GM12878 (cell line): ENCODE measurements around the gene TTLL11. TPM values are rescaled to one million over a fixed set of nuclear protein-coding genes. Genes with fewer than 3 reads are reported as not detected.

Experiments used
- ATAC-seq: fragments of 200-7000 bp; cut with Tn5 transposase; 3 replicates; pipeline ENCODE4 v1.9.1; 2020; ENCODE audit warnings: mild to moderate bottlenecking, moderate library complexity
- BruUV-seq: library from RNA; stranded (reverse); fragments of 400-500 nt; replicated peaks from 2 replicates; lab custom pipeline; 2021; lab: Mats Ljungman, UMichigan
- CTCF ChIA-PET: fragments of 300-600 bp; sonication (Branson Sonifier 250); formaldehyde crosslinking; extraction: SDS; loops from one replicate; lab custom pipeline; 2021; ENCODE audit warnings: inconsistent platforms; lab: Yijun Ruan, JAX
- POLR2A ChIA-PET: fragments of 350-600 bp; formaldehyde crosslinking; extraction: SDS; loops from one replicate; lab custom pipeline; 2021; ENCODE audit warnings: inconsistent platforms; lab: Charles Lee
- RAD21 ChIA-PET: fragments of 300-600 bp; sonication (Branson Sonifier 250); formaldehyde crosslinking; loops from one replicate; lab custom pipeline; 2023; ENCODE audit warnings: antibody characterized with exemption; ENCODE audit not compliant: unreplicated experiment; lab: Charles Lee
- SMC1A ChIA-PET: fragments of 300-600 bp; sonication (Branson Sonifier 250); formaldehyde crosslinking; loops from one replicate; lab custom pipeline; 2023; ENCODE audit not compliant: unreplicated experiment, uncharacterized antibody; lab: Charles Lee
- DNase-seq: peaks from one replicate; pipeline ENCODE4 v3.0.0-alpha.2; 2011; ENCODE audit warnings: low read depth, low spot score
- FAIRE-seq: peaks from 3 replicates; lab custom pipeline; 2011; peaks lifted over from hg19 to GRCh38; lab: Jason Lieb, UNC
- H2AFZ ChIP-seq: 2 replicates; pipeline ENCODE4 v1.6.0; 2011; ENCODE audit warnings: low read depth, low read length, control low read depth; ENCODE audit not compliant: control insufficient read depth
- H3K27ac ChIP-seq: 2 replicates; pipeline ENCODE4 v1.5.1; 2011; ENCODE audit warnings: control low read depth; ENCODE audit not compliant: control insufficient read depth, insufficient read depth
- H3K27me3 ChIP-seq, 2 experiments: replicated peaks in 1 of 2; 2 replicates each; pipeline versions ENCODE4 v1.6.0 to v1.6.1; 2011; ENCODE audit warnings: low read length in 1 of 2; ENCODE audit not compliant: control insufficient read depth in 2 of 2, insufficient read depth in 2 of 2
- H3K36me3 ChIP-seq, 2 experiments: 2 replicates each; pipeline ENCODE4 v1.5.1; 2011; ENCODE audit warnings: low read length in 1 of 2; ENCODE audit not compliant: control insufficient read depth in 2 of 2, insufficient read depth in 2 of 2
- H3K4me1 ChIP-seq: 2 replicates; pipeline ENCODE4 v1.6.1; 2011; ENCODE audit warnings: mild to moderate bottlenecking, low read length, moderate library complexity, mixed read lengths; ENCODE audit not compliant: control insufficient read depth, insufficient read depth
- H3K4me2 ChIP-seq: 2 replicates; pipeline ENCODE4 v1.6.0; 2011; ENCODE audit warnings: control low read depth; ENCODE audit not compliant: control insufficient read depth, insufficient read depth
- H3K4me3 ChIP-seq: fragments of 200-600 bp; sonication (generic); 2 replicates; pipeline ENCODE4 v1.5.1; 2016
- H3K79me2 ChIP-seq: 2 replicates; pipeline ENCODE4 v1.6.0; 2011; ENCODE audit warnings: low read length; ENCODE audit not compliant: control insufficient read depth, insufficient read depth
- H3K9ac ChIP-seq: 2 replicates; pipeline ENCODE4 v1.8.0; 2011; ENCODE audit warnings: low read length, control low read depth, mixed read lengths; ENCODE audit not compliant: control insufficient read depth, insufficient read depth
- H3K9me3 ChIP-seq: replicated peaks from 3 replicates; pipeline ENCODE4 v1.5.1; 2011; ENCODE audit warnings: mild to moderate bottlenecking, low read length; ENCODE audit not compliant: control insufficient read depth, insufficient read depth
- H4K20me1 ChIP-seq: 2 replicates; pipeline ENCODE4 v1.6.0; 2011; ENCODE audit not compliant: control insufficient read depth, insufficient read depth
- BACH1 ChIP-seq: fragments of 450-650 bp; IDR thresholded peaks from 2 replicates; pipeline ENCODE4 v1.6.1; 2017; ENCODE audit warnings: mild to moderate bottlenecking, borderline replicate concordance
- BRCA1 ChIP-seq: IDR thresholded peaks from 2 replicates; pipeline ENCODE4 v1.6.1; 2011; ENCODE audit warnings: low read depth, low read length, improper control_type of control experiment
- CREB1 ChIP-seq: IDR thresholded peaks from 2 replicates; pipeline ENCODE4 v1.6.1; 2012; ENCODE audit warnings: low read depth, mild to moderate bottlenecking, inconsistent platforms
- HDGF ChIP-seq: fragments of 450-650 bp; IDR thresholded peaks from 2 replicates; pipeline ENCODE4 v1.6.1; 2016; ENCODE audit warnings: antibody characterized with exemption
- MTA2 ChIP-seq: fragments of 450-650 bp; IDR thresholded peaks from 2 replicates; pipeline ENCODE4 v1.6.1; 2016; ENCODE audit warnings: low read depth, mild to moderate bottlenecking, moderate library complexity
- MTA3 ChIP-seq: IDR thresholded peaks from 2 replicates; pipeline ENCODE4 v1.6.1; 2012; ENCODE audit warnings: low read length, inconsistent platforms, borderline replicate concordance
- NFYB ChIP-seq: IDR thresholded peaks from 2 replicates; pipeline ENCODE4 v1.6.1; 2011; ENCODE audit warnings: low read depth, mild to moderate bottlenecking, low read length, improper control_type of control experiment, moderate library complexity; ENCODE audit not compliant: insufficient read depth
- NR2C2 ChIP-seq: IDR thresholded peaks from 2 replicates; pipeline ENCODE4 v1.6.1; 2011; ENCODE audit warnings: borderline replicate concordance, low read depth; ENCODE audit not compliant: control insufficient read depth, insufficient read length
- NRF1 ChIP-seq: conservative IDR thresholded peaks from 2 replicates; pipeline ENCODE4 v1.6.1; 2011; ENCODE audit warnings: mild to moderate bottlenecking, low read depth, low read length, improper control_type of control experiment
- PAX8 ChIP-seq: fragments of 450-650 bp; IDR thresholded peaks from 2 replicates; pipeline ENCODE4 v1.6.1; 2017; ENCODE audit warnings: mild to moderate bottlenecking, moderate library complexity
- RAD21 ChIP-seq: IDR thresholded peaks from 2 replicates; pipeline ENCODE4 v1.6.1; 2011; ENCODE audit warnings: mild to moderate bottlenecking, low read depth, low read length, moderate library complexity; ENCODE audit not compliant: insufficient read depth
- RB1 ChIP-seq: fragments of 450-650 bp; formaldehyde crosslinking; IDR thresholded peaks from 2 replicates; pipeline ENCODE4 v1.6.1; 2017; ENCODE audit warnings: mild to moderate bottlenecking, borderline replicate concordance
- SREBF1 ChIP-seq: IDR thresholded peaks from 2 replicates; pipeline ENCODE4 v1.6.1; 2012; ENCODE audit warnings: mild to moderate bottlenecking, low read length
- SRF ChIP-seq, 2 experiments: IDR thresholded peaks; 2 replicates each; pipeline ENCODE4 v1.6.1; 2011; ENCODE audit warnings: low read depth in 2 of 2, low read length in 2 of 2, mild to moderate bottlenecking in 1 of 2, moderate library complexity in 1 of 2
- STAT3 ChIP-seq: IDR thresholded peaks from 2 replicates; pipeline ENCODE4 v1.6.1; 2011; ENCODE audit warnings: low read depth, low read length, improper control_type of control experiment
- TBL1XR1 ChIP-seq: IDR thresholded peaks from 2 replicates; pipeline ENCODE4 v1.6.1; 2012; ENCODE audit warnings: low read depth, low read length, improper control_type of control experiment
- ZNF24 ChIP-seq: fragments of 450-650 bp; IDR thresholded peaks from 2 replicates; pipeline ENCODE4 v1.6.1; 2017; ENCODE audit warnings: antibody characterized with exemption, mild to moderate bottlenecking
- ZSCAN29 ChIP-seq: fragments of 450-650 bp; IDR thresholded peaks from 2 replicates; pipeline ENCODE4 v1.6.1; 2017; ENCODE audit warnings: mild to moderate bottlenecking, moderate library complexity
- WGBS: methylation state at CpG from one replicate; pipeline ENCODE4 v1.1.6; 2016; ENCODE audit warnings: low lambda C conversion rate; ENCODE audit not compliant: insufficient replicate concordance, insufficient coverage; ENCODE audit errors: missing lambda C conversion rate; 5-methylcytosine and 5-hydroxymethylcytosine counted together
- in situ Hi-C: fragments of 300-500 bp; cut with MboI; formaldehyde crosslinking; loops from 9 replicates; pipeline ENCODE4 v1.14.3; 2018; ENCODE audit warnings: mixed read lengths
- intact Hi-C: fragments of 100-400 bp; cut with micrococcal nuclease; formaldehyde crosslinking; loops from one replicate; pipeline ENCODE4 v1.14.2; 2022; ENCODE audit not compliant: unreplicated experiment
- polyA plus RNA-seq, 11 experiments: library from polyadenylated mRNA; depleted of rRNA in 4 of 11; unstranded in 6 of 11; stranded (reverse) in 5 of 11; fragments of >200 nt; fragmentation: Nextera tagmentation in 4 of 11; fragmentation: Illumina TruSeq in 1 of 11; extraction: Ambion mirVana in 4 of 11; extraction: Trizol in 1 of 11; gene quantifications; 1 replicate in 1 of 11; 2 replicates in 10 of 11; pipeline versions ENCODE4 v1.2.1 to v1.2.3, GENCODE V29; 2011 to 2016; ENCODE audit warnings: inconsistent platforms in 2 of 11, missing spikeins in 2 of 11, low read depth in 1 of 11
- total RNA-seq, 4 experiments: library from RNA; depleted of rRNA in 3 of 4; stranded (reverse); fragments of >200 nt in 3 of 4; fragmentation: Illumina TruSeq in 1 of 4; extraction: Trizol in 1 of 4; gene quantifications; 2 replicates each; pipeline versions ENCODE4 v1.2.1 to v1.2.3, GENCODE V29; 2013 to 2021
- TF ChIP-seq, protein P1 (sequence below): IDR thresholded peaks from 2 replicates; pipeline ENCODE4 v1.6.1; 2012; ENCODE audit warnings: low read depth, low read length, improper control_type of control experiment
- TF ChIP-seq, protein P2 (sequence below): IDR thresholded peaks from 2 replicates; pipeline ENCODE4 v1.6.1; 2011; ENCODE audit warnings: low read depth, low read length, improper control_type of control experiment, borderline replicate concordance

Gene TTLL11
- total and polyA plus RNA-seq, 10 of the 15 experiments (the other 5 are each of a cell fraction or from before 2014, with no cell fraction given), result 1.2 to 3.7 (median 2.9) TPM

DNA sequence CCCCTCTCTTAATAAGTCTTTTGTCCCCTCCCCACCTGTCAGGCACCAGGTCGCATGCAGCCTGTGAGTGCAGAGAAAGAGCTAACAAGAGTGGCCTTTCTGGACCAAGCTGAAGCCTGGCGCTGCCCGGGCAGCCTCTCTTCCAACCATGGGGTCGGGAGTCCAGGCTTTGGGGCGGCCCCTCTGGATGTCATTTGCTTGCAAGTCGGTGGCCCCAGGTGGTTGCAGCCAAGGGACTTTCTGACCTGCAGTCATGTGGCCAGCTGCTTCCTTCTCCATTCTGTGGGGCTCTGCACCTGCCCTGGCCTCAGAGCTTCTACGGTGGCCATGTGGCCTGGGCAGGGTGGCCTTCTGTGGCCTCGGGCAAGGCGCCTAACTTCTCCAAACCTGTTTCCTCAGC, 282.0 kb downstream of the TTLL11 start:
- FAIRE-seq (no peak), DNase-seq (no peak), ATAC-seq (no peak)
- H3K9ac ChIP-seq, result no peak overlapping the region
- in situ Hi-C loops, result no loop called here
- no peak for TF ChIP-seq HDGF
- no peak for TF ChIP-seq SRF (IDR thresholded peaks at IDR 0.05; ENCODE audit: low read depth in 2 of 2, low read length in 2 of 2)
- TF ChIP-seq, protein P1, sequence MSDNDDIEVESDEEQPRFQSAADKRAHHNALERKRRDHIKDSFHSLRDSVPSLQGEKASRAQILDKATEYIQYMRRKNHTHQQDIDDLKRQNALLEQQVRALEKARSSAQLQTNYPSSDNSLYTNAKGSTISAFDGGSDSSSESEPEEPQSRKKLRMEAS, result no peak
- no peak for TF ChIP-seq PAX8
- TF ChIP-seq NFYB, result no peak
- no peak for TF ChIP-seq NR2C2
- no peak for TF ChIP-seq STAT3
- no peak for TF ChIP-seq MTA2
- TF ChIP-seq, protein P2, sequence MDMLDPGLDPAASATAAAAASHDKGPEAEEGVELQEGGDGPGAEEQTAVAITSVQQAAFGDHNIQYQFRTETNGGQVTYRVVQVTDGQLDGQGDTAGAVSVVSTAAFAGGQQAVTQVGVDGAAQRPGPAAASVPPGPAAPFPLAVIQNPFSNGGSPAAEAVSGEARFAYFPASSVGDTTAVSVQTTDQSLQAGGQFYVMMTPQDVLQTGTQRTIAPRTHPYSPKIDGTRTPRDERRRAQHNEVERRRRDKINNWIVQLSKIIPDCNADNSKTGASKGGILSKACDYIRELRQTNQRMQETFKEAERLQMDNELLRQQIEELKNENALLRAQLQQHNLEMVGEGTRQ, result no peak
- no peak for TF ChIP-seq MTA3
- TF ChIP-seq TBL1XR1, result no peak
- TF ChIP-seq BACH1, result no peak
- no peak for TF ChIP-seq CREB1
- TF ChIP-seq NRF1, result no peak
- no peak for TF ChIP-seq BRCA1
- no peak for TF ChIP-seq SREBF1
- TF ChIP-seq RAD21, result no peak
- TF ChIP-seq ZSCAN29, result no peak
- no peak for TF ChIP-seq ZNF24
- TF ChIP-seq RB1, result no peak
- no peak overlapping the region for H3K27ac ChIP-seq
- H3K79me2 ChIP-seq, result no peaks in the 10 kb centered on the region
- no peak overlapping the region for H2AFZ ChIP-seq
- H3K4me2 ChIP-seq, result no peak overlapping the region
- ChIA-PET CTCF (no interaction called here), RAD21 (no interaction called here), POLR2A (no interaction called here), SMC1A (no interaction called here)
- H4K20me1 ChIP-seq, result no peaks in the 10 kb centered on the region
- no peaks in the 10 kb centered on the region for H3K36me3 ChIP-seq
- no TSS peak for BruUV-seq
- intact Hi-C loops, result no loop called here
- H3K4me1 ChIP-seq, result no peaks in the 10 kb centered on the region
- 12% methylated on average over 9 of the region's 9 CpGs for WGBS
- peaks cover 0 to 1% of the 10 kb centered on the region in 2 experiments; a peak in 1 of 4 replicates for H3K27me3 ChIP-seq
- H3K9me3 ChIP-seq, result no peaks in the 10 kb centered on the region
- H3K4me3 ChIP-seq, result no peak overlapping the region
